Lung (tissue), 12 donors: ENCODE results near the gene PDAP1. TPM values are rescaled to one million over a fixed set of nuclear protein-coding genes. Genes with fewer than 3 reads are reported as not detected.
"Not testable (repeated sequence)": the region's sequence is repeated elsewhere in the genome, so short reads cannot be mapped to it uniquely, and the experiment has no call there.

Experiments used
- ATAC-seq: fragments of 200-7000 bp; cut with Tn5 transposase; one replicate; pipeline ENCODE4 v1.9.1; 2020; ENCODE audit warnings: moderate number of reproducible peaks; ENCODE audit not compliant: insufficient read depth, low FRiP score
- DNase-seq, 3 donors: peaks; one replicate each; pipeline ENCODE4 v3.0.0-alpha.2; 2013 to 2017
- H3K27ac ChIP-seq, 2 donors: one replicate each; pipeline ENCODE4 v1.5.1; 2013; ENCODE audit warnings: mild to moderate bottlenecking in 2 of 2, moderate library complexity in 2 of 2, control low read depth in 1 of 2, inconsistent platforms in 1 of 2, low read depth in 1 of 2, low read length in 1 of 2
- H3K27me3 ChIP-seq, 3 donors: one replicate each; pipeline ENCODE4 v1.5.1; 2013; ENCODE audit warnings: low read length in 2 of 3; ENCODE audit not compliant: control insufficient read depth in 3 of 3, insufficient read depth in 3 of 3
- H3K36me3 ChIP-seq, 4 donors: one replicate each; pipeline ENCODE4 v1.5.1; 2013; ENCODE audit warnings: low read length in 4 of 4, mild to moderate bottlenecking in 1 of 4, moderate library complexity in 1 of 4; ENCODE audit not compliant: control insufficient read depth in 4 of 4, insufficient read depth in 4 of 4
- H3K4me1 ChIP-seq, 5 donors: one replicate each; pipeline ENCODE4 v1.5.1; 2013; ENCODE audit warnings: low read length in 5 of 5, mild to moderate bottlenecking in 2 of 5, moderate library complexity in 1 of 5; ENCODE audit not compliant: control insufficient read depth in 5 of 5, insufficient read depth in 5 of 5
- H3K4me3 ChIP-seq: one replicate; pipeline ENCODE4 v1.5.1; 2013; ENCODE audit warnings: mild to moderate bottlenecking, control low read depth, moderate library complexity
- H3K9ac ChIP-seq, 2 donors: one replicate each; pipeline ENCODE4 v1.5.1; 2013; ENCODE audit warnings: low read length in 2 of 2, control low read depth in 1 of 2; ENCODE audit not compliant: insufficient read depth in 1 of 2
- H3K9me3 ChIP-seq, 4 donors: one replicate each; pipeline ENCODE4 v1.5.1; 2013; ENCODE audit warnings: low read length in 3 of 4, mild to moderate bottlenecking in 1 of 4, moderate library complexity in 1 of 4; ENCODE audit not compliant: control insufficient read depth in 4 of 4, insufficient read depth in 3 of 4
- CTCF ChIP-seq: IDR thresholded peaks from 2 replicates; pipeline ENCODE4 v1.5.1; 2012; ENCODE audit warnings: mild to moderate bottlenecking; ENCODE audit errors: control extremely low read depth, extremely low read depth
- WGBS, 2 donors: extraction: QIAGEN DNeasy Blood & Tissue Kit; methylation state at CpG; one replicate each; pipeline ENCODE4 v1.1.7; 2013; 5-methylcytosine and 5-hydroxymethylcytosine counted together
- polyA plus RNA-seq, 2 donors: library from polyadenylated mRNA; stranded (reverse); fragments of 200-250 nt; gene quantifications; one replicate each; pipeline ENCODE4 v1.2.1, GENCODE V29; 2013
- total RNA-seq, 2 donors: library from RNA; depleted of rRNA in 1 of 2; stranded (reverse); fragments of >200 nt in 1 of 2; gene quantifications; one replicate each; pipeline ENCODE4 v1.2.1, GENCODE V29; 2014 to 2021
- donor health status: control.
- donor health status: control.
- donor health status: Bipolar disorder and iron deficiency.
- donor health status: healthy.
- donor health status: DM: yes; HTN: yes; CAD: no.

The PDAP1 gene
- total and polyA plus RNA-seq, 4 donors = 20.5 to 191 (median 113) TPM

GRCh38 chr7:99363286-99363685 lies 45.1 kb downstream of the PDAP1 start:
- Histone ChIP-seq H3K4me3 (no peak overlapping the region), H3K4me1 (no peaks in the 10 kb centered on the region), H3K9me3 (no peaks in the 10 kb centered on the region), H3K9ac (no peak overlapping the region), H3K27ac (no peak overlapping the region), H3K36me3 (peaks cover 30 to 50% (median 35%) of the 10 kb centered on the region in 4 donors), H3K27me3 (no peaks in the 10 kb centered on the region)
- no peak for TF ChIP-seq CTCF
- no peak for ATAC-seq
- 94 to 96% methylated on average over 5 of the region's 5 CpGs for WGBS, 2 donors
- DNase-seq = no peak

DNA sequence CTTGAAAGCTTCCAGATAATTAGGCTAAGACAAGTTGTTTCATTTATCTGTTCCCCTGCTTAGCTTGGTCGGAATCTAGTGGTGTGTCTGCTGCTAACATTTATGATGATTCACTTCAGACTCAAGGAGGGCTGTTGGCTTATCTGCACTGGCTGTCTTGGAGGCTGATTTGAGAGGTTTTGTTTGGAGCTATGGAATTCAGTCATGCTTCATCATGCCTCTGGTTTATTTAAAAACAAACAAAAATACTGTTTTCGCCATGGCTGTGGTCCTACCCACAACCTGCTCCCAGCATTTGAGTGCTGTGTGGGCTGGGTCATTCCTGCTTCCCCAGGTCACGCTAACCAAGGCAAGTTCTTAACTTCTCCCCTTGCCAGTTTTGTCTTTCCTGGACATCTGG lies 45.6 kb downstream of the PDAP1 start:
- no peak overlapping the region for H3K27ac ChIP-seq
- no peak for DNase-seq
- H3K9me3 ChIP-seq = no peaks in the 10 kb centered on the region
- peaks cover 34 to 55% (median 38%) of the 10 kb centered on the region in 4 donors for H3K36me3 ChIP-seq
- H3K27me3 ChIP-seq = no peaks in the 10 kb centered on the region
- ATAC-seq = no peak
- H3K9ac ChIP-seq = no peak overlapping the region
- no peak overlapping the region for H3K4me3 ChIP-seq
- H3K4me1 ChIP-seq = no peaks in the 10 kb centered on the region
- TF ChIP-seq CTCF = no peak
- 91 to 95% methylated on average over 3 of the region's 3 CpGs for whole genome bisulfite sequencing, 2 donors

DNA sequence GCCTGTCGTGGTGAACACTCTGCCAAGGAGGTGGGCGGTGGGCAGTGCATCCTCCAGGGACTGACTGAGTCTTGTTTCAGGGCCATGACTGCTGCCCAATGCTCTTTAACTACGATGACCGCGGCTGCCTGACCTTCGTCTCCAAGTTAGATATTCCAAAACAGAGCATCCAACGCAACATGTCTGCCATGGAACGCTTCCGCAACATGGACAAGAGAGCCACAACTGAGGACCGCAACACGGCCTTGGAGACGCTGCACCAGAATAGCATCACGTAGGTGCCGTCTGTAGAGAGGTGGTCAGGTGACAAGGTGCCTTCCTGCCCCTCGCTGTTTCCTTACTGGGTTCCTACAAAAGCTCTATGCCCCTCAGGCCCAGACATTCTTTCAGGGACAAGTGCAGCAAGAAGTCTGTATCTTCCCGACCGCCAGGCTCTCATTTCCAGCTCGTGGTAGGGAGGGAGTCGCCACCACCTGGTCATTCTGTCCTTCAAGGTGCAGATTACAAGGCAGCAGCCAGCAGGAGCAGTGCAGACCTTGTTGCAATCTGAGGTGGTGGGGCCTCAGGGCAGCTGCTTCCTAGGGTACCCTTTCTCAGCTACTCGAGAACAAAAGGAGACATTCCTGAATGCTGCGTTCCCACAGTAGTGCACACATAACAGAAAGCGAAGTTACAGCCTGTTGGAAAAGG lies 48.8 kb downstream of the PDAP1 start:
- H3K9me3 ChIP-seq = peaks cover 0 to 2% (median 0%) of the 10 kb centered on the region in 4 donors
- ATAC-seq (no peak), DNase-seq (no peak)
- H3K36me3 ChIP-seq = peaks cover 25 to 46% (median 39%) of the 10 kb centered on the region in 4 donors
- H3K4me1 ChIP-seq = no peaks in the 10 kb centered on the region
- 91 to 92% methylated on average over 22 of the region's 22 CpGs for WGBS, 2 donors
- no peak overlapping the region for H3K9ac ChIP-seq
- H3K4me3 ChIP-seq = no peak overlapping the region
- H3K27me3 ChIP-seq = no peaks in the 10 kb centered on the region
- TF ChIP-seq CTCF = no peak
- H3K27ac ChIP-seq = no peak overlapping the region

GRCh38 chr7:99358521-99358920 lies 49.9 kb downstream of the PDAP1 start:
- peaks cover 25 to 46% (median 37%) of the 10 kb centered on the region in 4 donors for H3K36me3 ChIP-seq
- not testable (repeated sequence) for H3K4me3 ChIP-seq, H3K4me1 ChIP-seq, H3K27ac ChIP-seq, H3K9me3 ChIP-seq, ATAC-seq, H3K27me3 ChIP-seq, H3K9ac ChIP-seq, DNase-seq
- WGBS, 2 donors = 97% methylated on average over 15 of the region's 15 CpGs
